ENCODE data around the gene AQP4. TPM values are rescaled to one million over a fixed set of nuclear protein-coding genes. Genes with fewer than 3 reads are reported as not detected.

AQP4 gene
- total RNA-seq, 4 donors from 2014 or later = 1.5 TPM; not detected in 3

GRCh38 chr18:26840965-26841364 lies 24.5 kb downstream of the AQP4 start:
- Histone ChIP-seq H3K9me3 (no peaks in the 10 kb centered on the region), H3K27ac (no peak overlapping the region), H3K4me3 (no peak overlapping the region), H3K4me1 (no peaks in the 10 kb centered on the region), H3K27me3 (no peaks in the 10 kb centered on the region), H3K36me3 (no peaks in the 10 kb centered on the region)
- TF ChIP-seq CTCF (IDR thresholded peaks at IDR 0.05) (no peak), POLR2A (IDR thresholded peaks at IDR 0.05) (no peak)
- DNase-seq = no peak

- DNase-seq = no peak
- TF ChIP-seq POLR2A (IDR thresholded peaks at IDR 0.05) (no peak), CTCF (IDR thresholded peaks at IDR 0.05) (no peak)
- Histone ChIP-seq H3K9me3 (no peaks in the 10 kb centered on the region), H3K27ac (no peak overlapping the region), H3K27me3 (no peaks in the 10 kb centered on the region), H3K4me1 (no peaks in the 10 kb centered on the region), H3K4me3 (no peak overlapping the region), H3K36me3 (no peaks in the 10 kb centered on the region)
Observed at GRCh38 chr18:26839609-26840008, 25.9 kb downstream of the AQP4 start.

GRCh38 chr18:26832302-26832701 lies 33.2 kb downstream of the AQP4 start:
- Histone ChIP-seq H3K4me1 (no peaks in the 10 kb centered on the region), H3K36me3 (no peaks in the 10 kb centered on the region), H3K27ac (no peak overlapping the region), H3K4me3 (no peak overlapping the region), H3K27me3 (no peaks in the 10 kb centered on the region), H3K9me3 (no peaks in the 10 kb centered on the region)
- no peak for TF ChIP-seq POLR2A (IDR thresholded peaks at IDR 0.05)
- no peak for TF ChIP-seq CTCF (IDR thresholded peaks at IDR 0.05)
- no peak for DNase-seq

GRCh38 chr18:26827581-26827980 lies 37.9 kb downstream of the AQP4 start:
- Histone ChIP-seq H3K27me3 (no peaks in the 10 kb centered on the region), H3K4me1 (no peaks in the 10 kb centered on the region), H3K36me3 (no peaks in the 10 kb centered on the region), H3K27ac (no peak overlapping the region), H3K9me3 (no peaks in the 10 kb centered on the region), H3K4me3 (no peak overlapping the region)
- no peak for TF ChIP-seq CTCF (IDR thresholded peaks at IDR 0.05)
- TF ChIP-seq POLR2A (IDR thresholded peaks at IDR 0.05) = no peak
- DNase-seq = no peak

- no peaks in the 10 kb centered on the region for H3K9me3 ChIP-seq
- TF ChIP-seq CTCF (IDR thresholded peaks at IDR 0.05) (no peak), POLR2A (IDR thresholded peaks at IDR 0.05) (no peak)
- no peak overlapping the region for H3K27ac ChIP-seq
- no peaks in the 10 kb centered on the region for H3K4me1 ChIP-seq
- no peak overlapping the region for H3K4me3 ChIP-seq
- no peaks in the 10 kb centered on the region for H3K36me3 ChIP-seq
- DNase-seq = no peak
- no peaks in the 10 kb centered on the region for H3K27me3 ChIP-seq
Observed at GRCh38 chr18:26826656-26827235, 38.8 kb downstream of the AQP4 start.

- Histone ChIP-seq H3K27ac (no peak overlapping the region), H3K4me3 (no peak overlapping the region), H3K36me3 (no peaks in the 10 kb centered on the region), H3K27me3 (no peaks in the 10 kb centered on the region), H3K9me3 (peaks cover 0 to 5% (median 0%) of the 10 kb centered on the region in 4 donors), H3K4me1 (no peaks in the 10 kb centered on the region)
- DNase-seq = no peak
- TF ChIP-seq POLR2A (IDR thresholded peaks at IDR 0.05) (no peak), CTCF (IDR thresholded peaks at IDR 0.05) (no peak)
Observed at GRCh38 chr18:26821181-26821580, 44.3 kb downstream of the AQP4 start.

Data from Peyer's patch (tissue), 4 donors.